HG03159 (cell line): Measurements from ENCODE around the gene SEMA4A.
"Not testable (repeated sequence)": the region's sequence is repeated elsewhere in the genome, so short reads cannot be mapped to it uniquely, and the experiment has no call there.

Experiments used
- ATAC-seq: cut with Tn5 transposase; IDR thresholded peaks from one replicate; pipeline ENCODE4 v1.9.1; 2021; ENCODE audit warnings: mild to moderate bottlenecking, moderate library complexity; ENCODE audit not compliant: unreplicated experiment

SEMA4A gene

DNA sequence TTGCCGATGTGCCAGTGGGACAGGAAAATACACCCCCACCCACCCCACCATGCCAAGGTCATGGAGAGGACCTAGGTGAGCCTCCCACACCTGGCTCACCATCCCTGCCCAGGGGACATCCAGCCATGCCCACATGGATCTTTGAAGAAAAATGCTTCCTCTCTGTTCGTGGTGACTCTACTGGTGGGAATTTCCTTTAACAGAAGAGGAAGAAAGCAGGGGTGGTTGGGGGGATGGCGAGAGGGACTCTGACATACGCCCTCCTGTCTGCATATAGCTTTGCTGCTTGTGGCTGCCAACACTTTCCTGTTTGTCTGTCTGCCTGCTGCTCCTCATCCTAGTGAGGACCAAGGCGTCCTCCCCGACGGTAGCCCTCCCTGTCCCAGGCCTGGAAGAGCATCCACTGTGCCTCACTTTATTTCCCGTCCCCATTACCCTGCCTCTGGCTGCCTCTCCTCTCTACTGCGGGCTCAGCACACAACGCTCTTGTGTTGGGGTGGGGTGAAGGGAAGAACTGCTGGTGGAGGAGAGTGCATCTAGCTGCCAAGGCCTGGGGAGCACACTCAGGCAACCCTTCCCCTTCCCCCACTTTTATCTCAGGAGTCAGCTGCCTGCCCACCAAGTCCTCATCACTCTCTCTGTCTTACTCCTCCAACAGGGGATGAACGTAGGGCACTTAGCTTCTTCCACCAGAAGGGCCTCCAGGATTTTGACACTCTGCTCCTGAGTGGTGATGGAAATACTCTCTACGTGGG, 2.5 kb downstream of the SEMA4A start:
- ATAC-seq = no peak

DNA sequence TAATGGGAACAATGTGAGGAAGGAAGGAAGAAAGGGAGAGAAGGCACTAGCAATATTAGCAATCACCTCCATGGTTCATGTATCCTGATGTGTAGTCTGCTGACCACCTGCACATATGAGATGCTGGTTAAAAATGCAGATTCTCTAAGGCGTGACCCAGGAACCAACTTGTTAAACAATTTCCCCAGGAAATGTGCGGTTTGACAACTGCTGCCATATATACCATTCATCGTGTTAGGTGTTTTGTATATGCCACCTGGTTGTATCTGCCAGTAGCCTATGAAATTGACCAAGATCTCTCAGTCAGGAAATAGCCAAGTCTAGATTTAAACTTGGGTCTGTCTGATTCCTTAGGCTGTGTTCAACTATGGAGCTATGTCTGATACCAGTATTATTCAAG, 4.1 kb downstream of the SEMA4A start:
- no peak for ATAC-seq

DNA sequence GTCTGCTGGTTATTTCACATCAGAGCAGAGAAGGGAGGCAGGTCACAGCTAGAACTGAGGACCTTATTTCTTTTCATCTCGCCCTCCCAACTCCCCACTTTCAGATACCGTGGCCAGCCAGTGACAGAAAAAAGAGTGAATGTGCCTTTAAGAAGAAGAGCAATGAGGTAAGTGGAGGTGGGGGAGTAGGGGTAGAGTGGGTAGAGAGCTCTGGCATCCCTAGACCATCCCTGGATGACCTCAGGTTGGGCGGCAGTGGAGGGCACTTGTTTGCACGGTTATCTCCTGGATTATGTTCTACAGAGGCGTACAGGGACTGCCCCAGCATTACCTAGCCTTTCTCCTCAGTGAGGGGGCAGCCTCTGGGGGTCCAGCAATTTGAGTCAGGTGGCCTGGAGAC, 4.6 kb downstream of the SEMA4A start:
- no peak for ATAC-seq

DNA sequence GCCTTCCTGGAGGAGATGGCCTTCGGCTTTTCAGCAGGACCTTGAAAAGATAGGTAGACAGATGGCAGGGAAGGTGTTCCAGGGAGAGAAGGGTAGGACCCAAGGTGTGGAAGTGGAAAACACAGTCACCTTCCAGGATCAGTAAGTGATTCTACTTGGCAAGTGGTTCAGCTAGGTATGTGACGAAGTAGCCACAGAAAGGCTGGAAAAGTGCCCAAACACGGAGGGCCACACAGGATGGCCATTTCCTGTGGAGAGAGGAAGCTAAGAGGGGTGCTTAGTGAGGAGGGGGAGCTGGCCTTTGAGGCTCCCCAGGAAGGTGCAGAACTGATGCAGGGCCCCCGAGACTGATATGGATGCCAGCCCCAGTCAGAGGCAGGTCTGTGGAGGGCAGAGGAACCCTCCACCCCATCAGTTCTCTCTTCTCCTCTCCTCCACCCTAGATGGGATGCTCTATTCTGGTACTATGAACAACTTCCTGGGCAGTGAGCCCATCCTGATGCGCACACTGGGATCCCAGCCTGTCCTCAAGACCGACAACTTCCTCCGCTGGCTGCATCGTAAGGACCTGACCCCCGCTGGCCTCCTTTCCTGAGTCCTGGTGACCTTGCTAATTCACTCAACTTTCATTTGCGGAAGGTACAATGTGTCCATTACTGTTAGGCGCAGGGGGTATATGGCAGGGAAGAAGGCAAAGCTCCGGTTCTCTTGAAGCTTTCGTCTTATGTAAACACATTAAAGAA, 6.8 kb downstream of the SEMA4A start:
- no peak for ATAC-seq

DNA sequence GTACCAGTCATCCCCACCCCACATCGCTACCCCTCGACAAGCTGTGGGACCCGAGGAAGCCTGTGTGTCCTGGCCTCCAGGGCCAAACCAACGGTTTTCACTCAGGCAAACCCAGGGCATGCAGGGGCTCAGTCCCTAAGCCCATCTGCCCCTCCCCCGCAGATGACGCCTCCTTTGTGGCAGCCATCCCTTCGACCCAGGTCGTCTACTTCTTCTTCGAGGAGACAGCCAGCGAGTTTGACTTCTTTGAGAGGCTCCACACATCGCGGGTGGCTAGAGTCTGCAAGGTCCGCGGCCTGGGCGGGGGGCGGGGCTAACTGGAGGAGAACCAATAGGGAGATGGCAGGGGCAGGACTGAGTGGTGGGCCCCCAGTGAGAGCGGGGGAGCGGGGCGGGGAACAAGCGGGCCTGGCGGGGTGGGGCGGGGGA, 7.4 kb downstream of the SEMA4A start:
- ATAC-seq = no peak

DNA sequence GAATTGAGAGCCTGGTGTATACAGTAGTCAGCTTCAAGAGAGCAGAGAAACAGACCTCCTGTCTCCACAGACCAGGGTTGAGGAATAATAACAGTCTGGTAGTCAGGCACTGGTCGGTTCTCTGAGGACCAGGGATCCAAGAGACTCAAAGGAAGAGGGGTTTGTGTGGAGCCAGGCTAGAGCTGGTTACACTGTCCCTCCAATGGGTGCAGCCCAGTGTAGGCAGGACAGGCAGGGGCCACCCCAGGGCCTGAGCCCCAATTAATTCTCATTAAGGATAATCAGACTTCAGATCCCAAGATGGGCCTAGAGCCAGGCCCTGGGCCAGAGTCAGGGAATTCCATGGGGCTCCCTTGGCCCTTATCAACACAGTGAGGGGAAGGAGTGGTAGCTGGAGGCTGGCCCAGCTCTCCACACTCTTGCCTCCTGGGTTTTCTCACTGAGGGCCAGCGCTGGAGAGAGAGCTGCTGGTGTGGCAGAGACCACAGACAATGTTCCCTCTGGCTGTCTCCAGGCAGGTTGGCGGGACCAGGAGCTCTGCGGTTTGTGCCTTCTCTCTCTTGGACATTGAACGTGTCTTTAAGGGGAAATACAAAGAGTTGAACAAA, 9.1 kb downstream of the SEMA4A start:
- ATAC-seq = no peak

DNA sequence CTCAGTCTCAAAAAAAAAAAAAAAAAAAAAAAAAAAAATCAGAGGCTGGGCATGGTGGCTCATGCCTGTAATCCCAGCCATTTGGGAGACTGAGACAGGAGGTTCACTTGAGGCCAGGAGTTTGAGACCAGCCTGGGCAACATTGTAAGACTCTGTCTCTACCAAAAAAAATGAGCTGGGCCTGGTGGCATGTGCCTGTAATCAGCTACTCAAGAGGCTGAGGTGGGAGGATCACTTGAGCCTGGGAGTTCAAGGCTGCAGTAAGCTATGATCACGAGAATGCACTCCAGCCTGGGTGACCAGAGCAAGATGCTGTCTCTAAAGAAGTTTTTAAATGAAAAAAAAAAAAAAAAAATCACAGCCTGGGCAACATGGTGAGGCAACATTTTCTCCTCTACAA, 10.3 kb downstream of the SEMA4A start:
- ATAC-seq = no peak

DNA sequence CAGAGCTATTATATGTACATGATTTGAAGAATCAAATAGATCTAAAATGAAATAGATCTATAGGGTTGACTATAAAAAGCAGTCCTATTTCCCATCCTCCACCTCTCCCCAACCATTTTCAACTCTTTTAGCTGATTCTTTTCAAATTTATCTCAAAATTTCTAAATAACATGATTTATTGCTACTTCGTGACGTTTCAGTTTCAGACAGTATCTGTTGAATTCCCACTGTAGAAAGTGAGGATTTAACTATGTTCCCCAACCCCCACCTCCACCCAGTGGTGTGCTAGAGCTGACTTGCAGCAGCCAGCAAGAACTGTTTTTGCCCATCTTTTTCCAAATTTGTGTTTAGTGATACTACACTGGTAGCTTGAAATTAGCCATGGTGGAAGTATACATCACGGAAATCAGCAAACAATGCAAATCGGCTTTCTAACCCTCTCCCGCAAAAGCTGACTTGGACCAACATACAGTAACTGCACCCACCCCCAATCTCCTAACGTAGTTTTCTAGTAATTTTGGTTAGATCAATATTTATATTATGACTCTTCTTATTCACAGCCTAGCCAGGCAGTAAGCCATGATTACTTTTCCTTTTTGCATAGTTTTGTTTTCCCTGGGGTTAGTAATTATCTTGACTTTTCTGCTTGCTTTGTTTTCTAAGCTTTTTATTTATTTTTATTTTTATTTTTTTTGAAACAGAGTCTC, 10.9 kb downstream of the SEMA4A start:
- no peak for ATAC-seq

DNA sequence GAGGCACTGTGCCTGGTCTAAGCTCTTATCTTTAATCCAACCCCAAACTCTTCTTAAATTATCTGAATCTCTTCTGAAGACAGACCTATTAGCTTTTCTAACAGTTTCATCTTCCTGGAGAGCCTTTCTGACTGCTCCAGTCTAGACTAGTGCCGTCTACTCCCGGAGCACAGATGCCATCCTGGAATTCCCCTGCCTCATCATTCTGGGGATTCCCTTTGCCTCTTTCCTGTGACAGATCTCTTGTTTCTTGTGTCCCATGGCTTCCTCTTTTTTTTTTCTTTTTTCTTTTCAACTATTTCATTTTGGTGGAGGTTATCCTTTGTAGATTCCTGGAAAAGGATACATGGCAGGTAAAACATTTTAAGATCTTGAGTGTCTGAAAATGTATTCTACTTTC, 11.7 kb downstream of the SEMA4A start:
- ATAC-seq = no peak

DNA sequence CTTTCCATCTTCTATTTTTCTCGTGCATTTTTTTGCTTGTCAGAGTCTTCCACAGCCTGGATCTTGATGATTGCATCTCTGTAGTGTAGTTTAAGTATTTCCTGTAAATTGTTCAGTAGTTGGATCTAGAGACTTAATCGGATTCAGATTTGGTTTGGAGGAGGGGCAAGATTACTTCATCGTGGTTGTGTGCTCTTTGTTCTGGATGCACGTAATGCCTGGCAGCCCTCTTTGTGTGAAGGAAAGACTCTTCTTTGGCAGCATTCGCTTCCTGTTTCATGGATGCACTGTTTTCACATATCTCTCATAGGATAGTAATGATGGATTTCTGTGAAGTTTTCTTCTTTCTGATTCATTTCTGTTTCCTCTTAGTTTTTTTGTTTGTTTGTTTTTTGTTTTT, 14.2 kb downstream of the SEMA4A start:
- ATAC-seq = no peak

DNA sequence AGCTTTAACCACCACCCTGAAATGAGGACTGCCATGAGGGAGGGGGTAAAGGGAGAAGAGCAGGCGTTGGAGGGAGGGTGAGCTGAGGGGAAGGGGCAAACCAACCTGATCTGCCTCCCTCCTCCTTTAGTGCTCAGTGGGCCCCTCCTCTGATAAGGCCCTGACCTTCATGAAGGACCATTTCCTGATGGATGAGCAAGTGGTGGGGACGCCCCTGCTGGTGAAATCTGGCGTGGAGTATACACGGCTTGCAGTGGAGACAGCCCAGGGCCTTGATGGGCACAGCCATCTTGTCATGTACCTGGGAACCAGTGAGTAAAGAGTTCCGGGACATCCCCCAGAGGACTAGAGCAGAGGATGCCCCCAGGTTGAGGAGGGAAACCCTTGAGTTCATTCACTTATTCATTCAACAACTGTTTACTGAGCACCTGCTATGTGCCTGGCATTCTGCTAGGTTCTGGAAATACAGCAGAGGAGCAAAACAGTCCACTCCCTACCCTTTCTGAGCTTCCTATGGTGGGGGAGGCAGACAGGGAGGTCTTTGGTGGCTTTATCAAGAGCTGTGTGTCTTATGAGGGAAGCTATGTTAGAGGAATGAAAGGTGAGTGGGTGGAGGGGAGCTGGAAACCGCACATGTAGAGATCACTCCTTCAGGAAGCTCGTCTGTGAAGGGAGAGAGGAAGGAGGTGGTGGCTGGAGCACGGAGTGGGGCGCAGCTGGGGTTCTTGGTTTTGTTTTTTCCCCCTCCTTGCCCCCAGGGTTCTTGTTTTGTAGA, 19.5 kb downstream of the SEMA4A start:
- ATAC-seq = no peak

DNA sequence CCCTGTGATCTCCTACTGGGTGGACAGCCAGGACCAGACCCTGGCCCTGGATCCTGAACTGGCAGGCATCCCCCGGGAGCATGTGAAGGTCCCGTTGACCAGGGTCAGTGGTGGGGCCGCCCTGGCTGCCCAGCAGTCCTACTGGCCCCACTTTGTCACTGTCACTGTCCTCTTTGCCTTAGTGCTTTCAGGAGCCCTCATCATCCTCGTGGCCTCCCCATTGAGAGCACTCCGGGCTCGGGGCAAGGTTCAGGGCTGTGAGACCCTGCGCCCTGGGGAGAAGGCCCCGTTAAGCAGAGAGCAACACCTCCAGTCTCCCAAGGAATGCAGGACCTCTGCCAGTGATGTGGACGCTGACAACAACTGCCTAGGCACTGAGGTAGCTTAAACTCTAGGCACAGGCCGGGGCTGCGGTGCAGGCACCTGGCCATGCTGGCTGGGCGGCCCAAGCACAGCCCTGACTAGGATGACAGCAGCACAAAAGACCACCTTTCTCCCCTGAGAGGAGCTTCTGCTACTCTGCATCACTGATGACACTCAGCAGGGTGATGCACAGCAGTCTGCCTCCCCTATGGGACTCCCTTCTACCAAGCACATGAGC, 23.3 kb downstream of the SEMA4A start:
- no peak for ATAC-seq

DNA sequence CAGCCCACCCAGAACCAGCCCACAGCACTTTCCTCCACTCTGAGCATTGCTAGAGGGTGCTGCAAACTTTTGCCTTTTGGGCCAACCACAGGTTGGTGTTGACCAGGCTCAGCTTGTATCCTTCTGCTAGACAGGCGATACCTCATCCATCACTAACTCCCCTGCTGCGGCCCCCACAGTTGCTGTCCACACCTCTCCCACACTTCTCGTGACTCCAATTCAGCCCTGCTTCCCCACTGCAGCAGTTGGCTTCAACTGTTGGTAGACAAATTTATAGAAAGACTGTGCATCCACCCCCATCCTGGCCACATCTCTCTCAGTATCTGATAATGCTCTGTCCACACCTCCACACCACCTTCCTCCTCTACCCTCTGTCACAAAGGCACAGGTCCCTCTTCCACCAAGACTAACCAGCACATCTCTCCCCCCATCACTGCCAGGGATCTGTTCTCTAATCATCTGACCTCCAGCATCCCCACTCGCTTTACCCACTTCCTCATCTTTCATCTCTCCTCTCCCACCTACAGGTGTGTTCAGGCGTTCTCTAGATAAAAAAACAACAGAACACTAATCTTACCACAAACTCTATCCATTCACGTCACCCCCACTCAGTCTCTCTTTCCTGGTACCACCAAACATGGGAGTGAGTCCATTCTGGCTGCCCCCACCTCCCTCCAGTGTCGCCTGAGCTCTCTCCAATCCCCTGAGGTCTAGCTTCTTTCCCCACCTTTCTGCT, 24.7 kb downstream of the SEMA4A start:
- no peak for ATAC-seq

DNA sequence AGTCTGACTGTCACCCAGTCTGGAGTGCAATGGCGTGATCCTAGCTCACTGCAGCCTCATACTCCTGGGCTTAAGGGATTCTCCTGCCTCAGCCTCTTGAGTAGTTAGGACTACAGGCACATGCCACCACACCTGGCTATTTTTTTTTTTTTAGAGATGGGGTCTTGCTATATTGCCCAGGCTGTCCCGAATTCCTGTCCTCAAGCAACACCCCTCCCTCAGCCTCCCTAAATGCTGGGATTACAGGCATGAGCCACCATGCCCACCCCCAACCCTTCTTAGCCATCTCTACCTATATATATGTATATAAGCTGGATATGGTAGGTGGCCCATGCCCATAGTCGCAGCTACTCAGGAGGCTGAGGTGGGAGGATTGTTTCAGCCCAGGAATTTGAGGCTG, 27.1 kb downstream of the SEMA4A start:
- no peak for ATAC-seq

DNA sequence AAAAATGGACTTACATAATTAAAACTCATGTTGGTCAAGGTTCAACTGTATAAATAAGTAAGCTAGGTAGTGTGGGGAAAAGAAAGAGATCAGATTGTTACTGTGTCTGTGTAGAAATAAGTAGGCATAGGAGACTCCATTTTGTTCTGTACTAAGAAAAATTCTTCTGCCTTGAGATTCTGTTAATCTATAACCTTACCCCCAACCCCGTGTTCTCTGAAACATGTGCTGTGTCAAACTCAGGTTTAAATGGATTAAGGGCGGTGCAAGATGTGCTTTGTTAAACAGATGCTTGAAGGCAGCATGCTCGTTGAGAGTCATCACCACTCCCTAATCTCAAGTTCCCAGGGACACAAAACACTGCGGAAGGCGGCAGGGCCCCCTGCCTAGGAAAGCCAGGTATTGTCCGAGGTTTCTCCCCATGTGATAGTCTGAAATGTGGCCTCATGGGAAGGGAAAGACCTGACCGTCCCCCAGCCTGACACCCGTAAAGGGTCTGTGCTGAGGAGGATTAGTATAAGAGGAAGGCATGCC, 28.1 kb downstream of the SEMA4A start:
- not testable (repeated sequence) for ATAC-seq

DNA sequence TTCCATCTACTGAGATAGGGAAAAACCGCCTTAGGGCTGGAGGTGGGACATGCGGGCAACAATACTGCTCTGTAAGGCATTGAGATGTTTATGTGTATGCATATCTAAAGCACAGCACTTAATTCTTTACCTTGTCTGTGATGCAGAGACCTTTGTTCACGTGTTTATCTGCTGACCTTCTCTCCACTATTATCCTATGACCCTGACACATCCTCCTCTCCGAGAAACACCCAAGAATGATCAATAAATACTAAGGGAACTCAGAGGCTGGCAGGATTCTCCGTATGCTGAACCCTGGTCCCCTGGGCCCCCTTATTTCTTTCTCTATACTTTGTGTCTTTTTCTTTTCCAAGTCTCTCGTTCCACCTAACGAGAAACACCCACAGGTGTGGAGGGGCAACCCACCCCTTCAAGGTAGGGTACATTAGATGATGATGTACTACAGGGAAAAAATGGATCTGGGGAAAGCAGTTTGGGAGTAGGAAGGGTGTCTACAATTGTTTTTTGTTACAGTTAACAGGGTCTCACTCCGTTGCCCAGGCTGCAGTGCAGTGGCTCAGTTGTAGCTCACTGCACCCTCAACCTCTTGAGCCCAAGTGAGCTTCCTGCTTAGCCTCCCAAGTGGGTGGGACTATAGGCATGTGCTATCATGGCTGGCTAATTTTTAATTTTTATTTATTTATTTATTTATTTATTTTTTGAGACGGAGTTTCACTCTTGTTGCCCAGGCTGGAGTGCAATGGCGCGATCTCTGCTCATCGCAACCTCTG, 28.8 kb downstream of the SEMA4A start:
- ATAC-seq = not testable (repeated sequence)

DNA sequence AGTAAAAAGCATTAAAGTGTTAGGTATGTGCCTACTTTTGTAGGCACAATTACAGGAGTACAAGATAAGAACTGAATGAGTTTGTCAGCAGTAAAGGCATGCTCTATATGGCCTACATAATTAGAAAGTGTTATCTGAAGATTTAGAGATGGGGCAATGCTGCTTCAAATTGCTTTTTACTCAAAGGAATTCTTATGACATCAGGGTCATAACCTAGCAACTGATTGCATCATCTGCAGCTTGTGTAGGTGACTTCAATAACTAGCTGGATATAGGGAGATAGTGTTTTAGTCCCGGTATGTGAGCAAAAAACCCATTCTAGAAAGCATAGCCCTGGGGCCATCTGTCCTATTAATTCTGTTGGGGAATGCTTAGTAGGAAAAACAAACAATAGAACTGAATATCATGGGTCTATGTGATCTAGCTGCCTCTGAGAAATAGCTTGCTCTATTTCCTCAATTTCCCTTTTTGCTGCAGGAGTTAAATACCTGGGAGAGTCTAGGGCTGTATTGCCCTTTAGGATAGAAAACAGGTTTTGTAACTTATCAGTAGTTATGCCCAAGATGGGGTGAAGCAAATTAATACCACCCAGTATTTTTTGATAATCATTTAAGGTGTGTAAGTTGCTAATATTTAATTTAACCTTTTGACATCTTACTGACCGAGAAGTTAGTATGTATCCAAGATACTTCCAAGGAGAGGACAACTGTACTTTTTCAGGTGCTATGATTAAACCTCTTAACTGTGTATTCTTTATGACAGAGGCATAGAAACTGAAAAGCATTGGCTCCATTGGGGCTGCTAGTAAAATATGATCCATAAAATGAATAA, 33.2 kb downstream of the SEMA4A start:
- not testable (repeated sequence) for ATAC-seq

DNA sequence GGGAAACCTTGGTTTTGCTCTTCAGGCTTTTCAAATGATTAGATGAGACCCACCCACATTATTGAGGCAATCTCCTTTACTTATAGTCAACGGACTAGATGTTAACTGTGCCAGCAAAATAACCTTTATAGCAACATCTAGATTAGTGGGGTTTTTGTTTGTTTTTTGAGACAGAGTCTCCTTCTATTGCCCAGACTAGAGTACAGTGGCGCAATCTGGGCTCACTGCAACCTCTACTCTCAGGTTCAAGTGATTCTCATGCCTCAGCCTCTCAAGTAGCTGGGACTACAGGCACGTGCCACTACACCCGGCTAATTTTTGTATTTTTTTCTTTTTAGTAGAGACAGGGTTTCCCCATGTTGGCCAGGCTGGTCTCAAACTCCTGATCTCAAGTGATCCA, 36.9 kb downstream of the SEMA4A start:
- ATAC-seq = not testable (repeated sequence)
